Left cardiac atrium (tissue), 4 donors: ENCODE measurements around the gene LACTB. TPM values are rescaled to one million over a fixed set of nuclear protein-coding genes. Genes with fewer than 3 reads are reported as not detected.
"Not testable (repeated sequence)": the region's sequence is repeated elsewhere in the genome, so short reads cannot be mapped to it uniquely, and the experiment has no call there.

Experiments
- ATAC-seq, 2 donors: fragments of 200-7000 bp; cut with Tn5 transposase; one replicate each; pipeline ENCODE4 v1.9.1; 2020; ENCODE audit warnings: mild to moderate bottlenecking in 2 of 2, moderate library complexity in 2 of 2
- DNase-seq: peaks from one replicate; pipeline ENCODE4 v3.0.0-alpha.2; 2020
- intact Hi-C, 2 donors: fragments of 100-400 bp; cut with DNase I; formaldehyde crosslinking; loops; one replicate each; pipeline versions ENCODE4 v1.14.1 to v1.15.1; 2022 to 2023
- total RNA-seq, 2 donors: library from RNA; stranded (reverse); fragmentation: NEBNext Ultra II Directional; extraction: Animal tissue kit (Norgen Biotek cat#: 25700); gene quantifications; one replicate each; pipeline ENCODE4 v1.2.1, GENCODE V29; 2021
- donor health status: DM: no; HTN: yes; CAD: no.
- donor health status: DM: no; HTN: yes; CAD: no; lungs with severe emphysema.
- donor health status: DM: yes; HTN: yes; CAD: no.
- donor health status: Dilated cardiomyopathy.

The LACTB gene
- total RNA-seq, 2 donors from 2014 or later = 18.2 to 20.3 TPM

DNA sequence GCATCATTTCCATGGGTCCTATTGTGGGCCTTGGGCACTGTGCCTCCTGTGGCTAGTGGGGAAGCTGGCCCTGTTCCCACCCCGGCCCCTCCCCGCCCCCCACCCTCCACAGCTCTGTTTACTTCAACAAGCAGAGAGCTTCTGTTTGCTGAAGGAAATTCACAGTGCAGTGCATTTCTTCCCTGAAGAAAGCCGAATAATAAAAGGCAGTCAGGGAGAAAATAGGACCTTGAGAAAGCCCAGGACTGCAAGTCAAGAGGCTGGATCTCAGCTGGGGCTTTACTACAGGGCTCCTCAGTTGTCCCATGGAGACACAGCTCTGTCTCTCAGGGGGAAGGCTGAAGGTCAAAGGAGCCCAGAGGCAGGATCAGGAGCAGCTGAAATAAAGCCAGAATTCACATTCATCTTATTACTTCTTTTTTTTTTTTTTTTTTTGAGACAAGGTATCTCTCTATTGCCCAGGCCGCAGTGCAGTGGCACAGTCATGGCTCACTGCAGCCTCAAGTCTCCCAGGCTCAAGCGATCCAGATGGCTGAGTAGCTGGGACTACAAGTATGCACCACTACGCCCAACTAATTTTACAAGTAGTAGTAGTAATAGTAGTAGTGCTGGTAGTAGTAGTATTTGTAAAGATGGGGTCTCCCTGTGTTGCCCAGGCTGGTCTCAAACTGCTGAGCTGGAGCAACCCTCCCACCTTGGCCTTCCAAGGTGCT lies 33.0 kb upstream of the LACTB start:
- intact Hi-C loops = no loop called here
- ATAC-seq = no peak

DNA sequence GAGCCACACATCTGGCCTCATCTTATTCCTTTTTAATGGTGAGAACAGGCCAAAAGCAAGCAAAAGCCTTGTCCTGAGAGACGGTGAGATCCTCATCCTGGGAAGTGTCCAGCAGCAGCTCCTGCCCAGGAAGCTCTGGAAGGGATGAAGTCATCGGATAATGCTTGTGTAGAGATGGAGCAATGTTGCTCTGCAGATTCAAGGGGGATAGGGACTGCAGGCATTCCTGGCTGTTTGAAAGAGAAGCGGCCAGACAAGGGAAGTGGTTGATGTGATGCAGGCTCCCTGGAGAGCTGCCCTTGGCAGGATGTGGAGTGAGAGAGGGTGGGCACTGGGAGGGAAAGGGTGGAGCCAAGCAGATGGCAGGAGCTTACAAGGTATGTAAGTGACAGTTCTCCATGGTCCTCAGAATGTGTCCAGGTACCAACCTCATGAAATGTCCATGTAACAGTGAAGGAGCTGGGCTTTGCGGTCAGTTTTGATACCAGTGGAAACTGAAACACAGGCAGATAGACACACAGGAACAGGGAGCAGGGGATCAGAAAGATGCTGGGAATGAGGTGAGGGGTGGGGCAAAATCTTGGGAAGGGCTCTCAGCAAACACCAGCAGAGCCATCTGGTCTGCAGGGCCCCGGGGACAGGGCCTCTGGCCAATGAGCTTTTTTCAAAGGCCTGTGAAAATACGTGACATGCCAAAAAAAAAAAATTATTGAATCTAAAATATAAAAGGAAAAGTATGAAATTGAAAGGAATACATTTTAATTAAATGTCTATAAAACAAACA lies 32.2 kb upstream of the LACTB start:
- DNase-seq = no peak
- ATAC-seq = peak; percentile 56 to 75
- intact Hi-C loops = loop anchor here in 1 of 2 donors (5.0 kb wide), 2 partner anchors 42 to 242 kb away; no protein-coding TSS in a partner anchor

More for the DNA sequence above, 33.0 kb upstream of the LACTB start:
- DNase-seq = no peak

DNA sequence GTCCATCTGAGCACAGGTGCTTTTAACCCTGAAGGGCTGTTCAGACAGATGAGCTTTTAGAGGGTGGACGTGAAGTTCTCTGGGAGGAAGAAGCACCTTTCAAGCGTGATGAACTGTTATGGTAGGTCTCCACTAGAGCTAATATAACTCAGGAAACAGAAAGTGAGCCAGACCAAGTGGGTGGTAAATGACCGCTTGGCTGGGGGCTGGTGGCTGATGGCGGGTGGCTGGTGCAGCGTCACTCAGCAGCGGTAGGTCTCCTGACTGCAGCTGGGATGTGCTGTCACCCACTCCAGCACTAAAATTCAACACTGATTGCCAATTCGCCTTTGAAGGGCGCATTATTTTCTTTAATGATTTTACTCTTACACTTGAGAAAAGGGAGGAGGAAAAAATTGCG lies 31.2 kb upstream of the LACTB start:
- DNase-seq = no peak
- intact Hi-C loops = loop anchor here in 1 of 2 donors (5.0 kb wide), 2 partner anchors 43 to 243 kb away; no protein-coding TSS in a partner anchor
- ATAC-seq = no peak

DNA sequence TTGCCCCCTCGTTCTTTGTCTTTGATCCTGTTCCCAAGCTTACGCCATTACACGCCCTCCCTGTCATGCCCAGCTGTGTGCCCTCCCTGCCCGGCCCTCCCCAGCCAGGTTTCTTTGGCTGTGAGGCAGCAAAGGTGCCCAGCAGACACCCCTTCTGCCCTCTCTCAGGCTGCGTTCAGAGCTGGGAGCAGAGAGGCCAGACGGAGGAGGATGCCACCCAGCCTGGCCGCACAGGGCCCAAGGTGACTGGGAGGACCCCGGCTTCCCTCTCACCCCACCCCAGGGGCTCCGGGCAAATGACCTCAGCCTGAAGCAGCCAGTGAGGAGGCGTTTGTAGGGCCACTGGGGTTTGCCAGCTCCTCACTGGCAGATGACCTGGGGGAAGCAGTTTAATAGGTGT lies 30.8 kb upstream of the LACTB start:
- intact Hi-C loops = loop anchor here in 1 of 2 donors (5.0 kb wide), 2 partner anchors 44 to 244 kb away; no protein-coding TSS in a partner anchor
- DNase-seq (no peak), ATAC-seq (no peak)

DNA sequence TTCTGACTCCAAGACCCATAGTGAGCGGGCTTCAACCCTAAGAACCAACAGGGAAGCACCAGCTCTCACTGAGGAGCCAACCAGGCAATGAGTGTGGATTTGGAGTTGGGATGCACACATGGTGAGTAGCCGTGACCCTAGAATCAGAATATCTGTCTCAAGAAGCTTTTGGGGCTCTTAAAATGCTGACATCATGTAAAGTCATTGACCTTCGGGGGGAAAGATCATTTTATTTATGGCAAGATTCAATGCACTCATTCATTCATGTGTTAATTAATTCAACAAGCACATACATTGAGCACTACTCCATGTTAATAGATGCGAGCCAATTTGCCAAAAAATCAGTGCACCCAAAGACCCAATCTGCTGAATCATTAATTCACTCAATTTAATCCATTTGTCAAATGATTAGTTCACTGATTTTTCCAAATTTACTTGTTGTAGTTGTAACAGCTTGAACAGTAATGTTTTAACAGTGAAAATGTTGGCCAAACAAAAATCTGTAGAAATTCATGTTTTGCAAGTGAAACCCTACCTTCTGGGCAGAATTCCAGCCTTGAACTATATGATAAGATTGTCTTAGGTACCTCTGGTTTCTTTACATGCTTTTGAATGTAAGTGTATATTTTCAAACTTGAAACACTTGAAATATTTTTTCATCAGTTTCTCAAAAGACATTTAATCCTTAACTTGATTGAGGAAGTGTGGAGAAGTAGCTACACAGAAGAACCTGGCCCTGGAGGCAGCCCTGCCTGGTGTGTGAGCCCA lies 29.8 kb upstream of the LACTB start:
- DNase-seq (no peak), ATAC-seq (no peak)
- intact Hi-C loops = loop anchor here (2.0 to 5.0 kb wide), 4 partner anchors 43 to 309 kb away; no protein-coding TSS in a partner anchor

DNA sequence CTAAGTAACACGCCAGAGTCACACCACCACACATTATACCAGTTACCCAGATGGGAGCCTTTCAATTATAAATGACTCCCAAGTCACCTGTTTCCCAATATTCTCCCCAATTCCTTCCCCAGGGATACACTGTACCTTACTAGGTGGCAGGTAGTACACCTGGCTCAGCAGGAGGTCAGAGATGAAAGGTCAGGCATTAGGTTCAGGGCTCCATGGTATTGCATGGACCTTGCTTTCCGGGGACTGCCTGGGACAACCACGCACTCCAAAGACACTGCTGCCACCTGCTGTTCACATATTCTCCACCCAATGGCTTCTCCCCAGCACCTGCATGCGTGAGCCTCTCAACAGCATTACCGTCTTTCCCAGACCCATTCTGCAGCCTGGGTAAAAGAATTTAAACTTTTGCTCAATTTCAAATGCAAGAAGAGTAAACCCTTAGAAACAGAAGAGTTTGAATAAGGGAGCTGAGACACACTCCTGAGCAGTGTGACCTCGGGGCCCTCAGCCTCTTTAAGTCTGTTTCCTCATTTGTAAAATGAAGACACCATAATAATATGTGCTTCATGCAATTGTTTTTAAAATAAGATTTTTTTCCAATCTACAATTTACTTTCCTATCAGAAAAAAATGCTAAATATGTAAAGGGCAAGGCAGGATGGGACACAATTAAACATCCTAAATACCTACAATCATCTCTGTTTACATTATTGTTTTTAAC lies 28.0 kb upstream of the LACTB start:
- intact Hi-C loops = loop anchor here (1.0 to 5.0 kb wide), 5 partner anchors 45 to 311 kb away; no protein-coding TSS in a partner anchor
- ATAC-seq (peak; percentile 93), DNase-seq (peak; percentile 78)

DNA sequence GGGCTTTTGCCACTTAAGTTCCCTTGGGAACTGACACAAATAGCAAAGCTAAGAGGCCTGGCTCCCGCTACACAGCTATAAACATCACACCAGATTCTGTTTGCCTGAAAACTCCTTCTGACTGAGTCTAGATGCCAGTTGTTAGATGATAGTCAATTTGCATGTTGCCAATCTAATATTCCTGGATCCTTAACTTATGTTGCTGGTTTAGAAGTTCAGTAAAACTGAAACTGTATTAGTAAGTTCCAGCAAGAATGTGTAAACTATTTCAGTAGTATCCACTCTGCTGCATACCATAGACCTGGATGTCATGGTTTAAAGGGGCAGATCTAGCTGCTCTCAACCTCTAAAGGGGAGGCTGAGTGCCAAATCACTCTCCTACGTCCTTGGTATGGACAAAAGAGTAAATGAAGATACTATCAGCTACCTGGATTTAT lies 27.1 kb upstream of the LACTB start:
- ATAC-seq (peak; percentile 42 to 58), DNase-seq (no peak)
- intact Hi-C loops = loop anchor here in 1 of 2 donors (5.0 kb wide), 2 partner anchors 47 to 247 kb away; no protein-coding TSS in a partner anchor

DNA sequence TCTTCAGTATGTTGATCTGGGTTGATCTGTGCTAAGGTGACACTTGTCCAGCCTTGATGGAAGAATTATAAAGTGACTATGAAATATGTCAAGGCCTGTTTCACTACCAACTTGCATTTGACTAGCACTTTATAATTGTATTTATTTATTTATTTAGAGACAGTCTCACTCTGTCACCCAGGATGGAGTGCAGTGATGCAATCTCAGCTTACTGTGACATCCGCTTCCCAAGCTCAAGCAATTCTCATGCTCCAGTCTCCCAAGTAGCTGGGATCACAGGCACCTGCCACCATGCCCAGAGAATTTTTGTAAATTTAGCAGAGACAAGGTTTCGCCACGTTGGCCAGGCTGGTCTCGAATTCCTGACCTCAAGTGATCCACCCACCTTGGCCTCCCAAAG lies 25.5 kb upstream of the LACTB start:
- no peak for DNase-seq
- ATAC-seq = no peak
- intact Hi-C loops = no loop called here

DNA sequence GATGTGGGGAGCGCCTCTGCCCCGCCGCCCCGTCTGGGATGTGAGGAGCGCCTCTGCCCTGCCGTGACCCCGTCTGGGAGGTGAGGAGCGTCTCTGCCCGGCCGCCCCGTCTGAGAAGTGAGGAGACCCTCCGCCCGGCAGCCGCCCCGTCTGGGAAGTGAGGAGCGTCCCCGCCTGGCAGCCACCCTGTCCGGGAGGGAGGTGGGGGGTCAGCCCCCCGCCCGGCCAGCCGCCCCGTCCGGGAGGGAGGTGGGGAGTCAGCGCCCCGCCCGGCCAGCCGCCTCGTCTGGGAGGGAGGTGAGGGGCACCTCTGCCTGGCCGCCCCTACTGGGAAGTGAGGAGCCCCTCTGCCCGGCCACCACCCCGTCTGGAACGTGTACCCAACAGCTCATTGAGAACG lies 22.8 kb upstream of the LACTB start:
- DNase-seq, intact Hi-C loops, ATAC-seq: not testable (repeated sequence)

DNA sequence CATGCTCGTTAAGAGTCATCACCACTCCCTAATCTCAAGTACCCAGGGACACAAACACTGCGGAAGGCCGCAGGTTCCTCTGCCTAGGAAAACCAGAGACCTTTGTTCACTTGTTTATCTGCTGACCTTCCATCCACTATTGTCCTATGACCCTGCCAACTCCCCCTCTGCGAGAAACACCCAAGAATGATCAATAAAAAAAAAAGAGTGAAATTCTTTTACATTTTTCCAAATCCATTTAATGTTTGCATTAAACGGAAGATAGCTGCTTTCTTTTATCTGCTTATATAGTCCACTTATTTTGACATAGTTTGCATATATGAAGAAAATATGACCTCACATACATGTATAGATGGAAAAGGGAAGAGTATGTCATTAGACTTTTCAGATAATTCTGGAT lies 22.1 kb upstream of the LACTB start:
- ATAC-seq = not testable (repeated sequence)

DNA sequence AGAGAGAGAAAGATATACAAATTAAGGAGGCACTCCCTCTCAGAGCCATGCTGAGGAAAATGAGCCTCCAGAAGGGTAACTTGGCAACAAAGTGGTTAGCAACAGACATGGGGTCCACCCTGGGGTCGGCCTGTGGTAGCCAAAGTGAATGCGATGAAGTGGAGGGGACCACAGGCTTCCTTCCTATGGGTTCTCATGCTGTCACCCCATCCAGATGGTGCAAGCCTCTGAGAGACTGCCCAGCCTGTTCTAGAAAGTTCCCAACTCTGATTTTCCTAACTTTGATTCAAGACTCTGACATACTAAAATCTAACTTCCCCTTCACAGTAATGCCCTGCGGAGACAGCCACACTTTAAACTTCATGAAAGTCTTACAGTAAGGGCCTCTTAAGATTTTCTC lies 18.2 kb upstream of the LACTB start:
- DNase-seq = no peak
- ATAC-seq = no peak
- intact Hi-C loops = no loop called here

More for the DNA sequence above, 22.1 kb upstream of the LACTB start:
- intact Hi-C loops, DNase-seq: not testable (repeated sequence)

DNA sequence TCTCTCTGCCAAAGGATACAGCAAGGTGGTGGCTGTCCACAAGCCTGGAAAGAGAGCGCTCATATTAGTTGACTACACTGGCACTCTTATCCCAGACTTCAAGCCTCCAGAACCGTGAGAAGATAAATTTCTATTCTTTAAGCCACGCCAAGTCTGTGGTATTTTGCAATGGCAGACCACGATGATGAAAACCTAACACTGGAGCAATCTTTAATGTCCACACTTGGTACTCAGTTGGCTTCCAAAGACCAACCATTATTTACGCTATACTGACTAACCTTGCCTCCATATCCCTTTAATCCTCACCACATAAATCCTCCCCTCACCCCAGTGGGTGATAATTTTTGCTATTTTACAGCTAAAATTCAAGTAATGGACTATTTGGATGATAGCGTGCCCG lies 16.9 kb upstream of the LACTB start:
- DNase-seq (no peak), ATAC-seq (no peak)
- intact Hi-C loops = loop anchor here in 1 of 2 donors (5.0 kb wide), 1 partner anchor 327 kb away; no protein-coding TSS in a partner anchor

DNA sequence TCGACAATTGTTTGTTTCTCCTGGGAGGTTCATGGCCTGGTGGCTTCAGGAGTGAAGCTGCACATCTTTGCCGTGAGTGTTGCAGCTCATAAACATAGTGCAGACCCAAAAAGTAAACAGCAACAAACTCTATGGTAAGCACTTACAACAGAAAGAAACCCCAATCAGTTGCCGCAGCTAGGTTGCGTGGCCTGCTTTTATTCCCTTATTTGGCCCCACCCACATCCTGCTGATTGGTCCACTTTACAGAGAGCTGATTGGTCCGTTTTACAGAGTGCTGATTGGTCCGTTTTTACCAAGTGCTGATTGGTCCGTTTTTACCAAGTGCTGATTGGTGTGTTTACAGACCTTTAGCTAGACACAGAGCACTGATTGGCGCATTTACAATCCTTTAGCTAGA lies 16.3 kb upstream of the LACTB start:
- intact Hi-C loops = loop anchor here in 1 of 2 donors (5.0 kb wide), 1 partner anchor 328 kb away; no protein-coding TSS in a partner anchor
- not testable (repeated sequence) for DNase-seq, ATAC-seq

DNA sequence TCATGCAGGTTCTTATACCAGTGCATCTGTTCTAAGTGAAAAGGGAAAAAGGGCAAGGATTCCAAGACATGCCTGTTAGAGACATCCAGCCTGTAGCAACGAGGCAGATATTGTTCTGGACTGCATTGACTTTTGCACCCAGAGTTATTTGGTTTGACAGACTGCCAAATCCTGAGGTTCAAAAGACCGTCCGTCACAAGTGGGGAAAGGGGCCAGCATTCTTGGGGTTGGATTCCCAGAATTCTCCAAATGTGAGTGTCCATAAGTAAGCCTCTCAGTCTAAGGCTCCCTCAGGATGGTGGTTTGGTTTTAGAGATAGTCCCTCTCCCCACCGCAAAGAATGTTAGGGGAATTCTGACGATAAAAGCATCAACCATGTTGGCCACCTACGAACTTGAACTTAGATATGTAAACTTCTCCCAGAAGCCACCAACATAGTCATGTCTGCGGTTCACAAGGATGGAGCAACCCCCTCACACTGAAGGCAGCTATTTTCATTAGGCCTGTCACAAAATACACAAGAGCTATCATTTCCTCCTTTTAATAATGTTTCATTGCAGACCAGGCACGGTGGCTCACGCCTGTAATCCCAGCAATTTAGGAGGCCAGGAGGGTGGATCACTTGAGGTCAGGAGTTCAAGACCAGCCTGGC lies 13.6 kb upstream of the LACTB start:
- ATAC-seq (peak; percentile 72 to 84), DNase-seq (peak; percentile 41)
- intact Hi-C loops = loop anchor here in 1 of 2 donors (5.0 kb wide), 1 partner anchor 331 kb away; no protein-coding TSS in a partner anchor

DNA sequence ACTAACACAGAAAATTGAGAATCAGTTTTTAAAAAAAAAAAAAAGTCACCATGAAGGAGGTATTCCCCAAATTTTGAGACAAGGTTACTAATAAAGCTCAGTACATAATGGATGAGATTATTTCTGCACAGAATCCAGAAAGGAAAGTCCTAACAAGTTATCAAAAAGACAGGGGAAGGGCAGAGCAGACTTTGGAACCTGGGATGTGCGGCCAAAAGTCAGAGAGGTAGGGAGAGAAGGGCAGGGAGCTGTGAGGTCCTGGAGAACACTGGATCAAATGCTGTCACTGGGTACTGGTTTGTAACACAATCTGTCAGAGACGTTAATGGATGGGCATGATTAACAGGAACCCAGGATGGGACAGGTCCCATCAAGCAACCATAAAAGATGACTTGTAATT lies 12.2 kb upstream of the LACTB start:
- ATAC-seq = no peak

DNA sequence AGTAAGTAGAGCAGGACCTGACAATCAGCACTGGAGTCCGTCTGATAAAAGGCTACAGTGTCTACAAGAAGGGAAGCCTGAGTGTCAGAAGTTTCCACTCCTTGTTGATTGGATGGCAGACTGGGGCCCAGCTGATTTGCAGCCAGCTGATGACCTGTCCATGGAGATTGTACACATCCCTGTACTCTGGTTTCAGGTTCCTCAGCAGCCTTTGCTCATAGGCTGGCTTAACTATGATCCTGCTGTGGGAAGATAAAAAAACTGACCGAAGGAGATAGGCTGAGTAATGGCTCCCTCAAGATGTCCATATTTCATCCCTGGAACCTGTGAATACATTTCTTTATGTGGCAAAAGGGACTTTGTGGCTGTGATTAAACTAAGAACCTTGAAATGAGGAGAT lies 11.7 kb upstream of the LACTB start:
- DNase-seq (no peak), ATAC-seq (no peak)
- intact Hi-C loops = loop anchor here in 1 of 2 donors (5.0 kb wide), 1 partner anchor 333 kb away; no protein-coding TSS in a partner anchor

More for the DNA sequence above, 12.2 kb upstream of the LACTB start:
- intact Hi-C loops = loop anchor here in 1 of 2 donors (5.0 kb wide), 1 partner anchor 332 kb away; no protein-coding TSS in a partner anchor
- DNase-seq = no peak

DNA sequence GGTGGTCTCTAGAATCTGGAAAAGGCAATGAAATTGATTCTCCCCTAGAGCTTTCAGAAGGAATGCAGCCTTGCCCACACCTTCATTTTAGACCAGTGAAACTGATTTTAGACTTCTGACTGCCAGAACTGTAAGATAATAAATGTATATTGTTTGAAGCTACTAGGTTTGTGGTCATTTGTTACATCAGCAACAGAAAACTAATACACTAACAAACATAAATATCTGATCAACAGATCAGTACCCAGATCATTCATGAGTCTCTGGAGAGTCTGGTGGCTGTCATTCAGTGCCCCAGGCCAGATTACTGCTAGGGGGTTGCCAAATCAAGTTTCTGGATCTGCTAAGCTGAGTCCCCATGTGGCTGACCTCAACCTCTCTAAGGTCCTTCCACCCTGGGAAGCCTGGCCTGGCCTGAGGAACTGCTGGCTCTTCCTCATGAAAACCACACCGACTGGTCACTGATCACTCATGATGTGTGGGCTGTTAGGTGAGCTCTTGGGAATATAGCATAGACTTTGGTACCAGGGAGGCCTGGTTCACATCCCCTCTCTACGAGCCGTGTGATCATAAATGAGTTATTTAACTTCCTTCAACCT lies 11.1 kb upstream of the LACTB start:
- intact Hi-C loops = no loop called here
- DNase-seq (no peak), ATAC-seq (no peak)
